ENCODE data around the gene MBOAT1.

The MBOAT1 gene

DNA sequence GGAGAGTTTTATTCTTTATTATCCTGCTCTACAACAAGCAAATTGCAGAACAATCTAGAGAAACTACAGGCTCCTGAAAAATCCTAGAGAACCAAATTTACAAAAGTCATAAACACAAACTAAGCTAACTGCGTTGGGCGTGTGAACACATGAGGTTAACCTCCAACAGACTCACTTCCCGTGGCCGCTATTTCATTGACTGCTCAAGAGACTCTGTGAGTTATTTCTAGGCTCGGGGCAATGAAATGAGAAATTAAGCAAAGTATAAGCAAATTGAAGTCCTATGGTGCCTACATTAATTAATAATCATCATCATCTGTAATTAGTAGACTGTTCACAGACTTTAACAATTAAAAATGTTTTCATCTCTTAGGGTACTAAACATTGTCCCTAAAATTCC, 100.0 kb downstream of the MBOAT1 start:
- no peaks in the 10 kb centered on the region for H3K4me1 Mint-ChIP-seq
- H3K9me3 Mint-ChIP-seq: no peaks in the 10 kb centered on the region
- H3K27me3 Mint-ChIP-seq: no peaks in the 10 kb centered on the region
- no peak for ATAC-seq (replicated peaks; ENCODE audit: extremely low read depth, poor library complexity, severe bottlenecking)
- no peak overlapping the region for H3K4me3 Mint-ChIP-seq
- H3K27ac Mint-ChIP-seq (ENCODE audit: low read depth): no peak overlapping the region
- no peak for DNase-seq (ENCODE audit: low spot score in 2 of 2)
- H3K36me3 Mint-ChIP-seq (ENCODE audit: insufficient read depth): peaks cover 28% of the 10 kb centered on the region

DNA sequence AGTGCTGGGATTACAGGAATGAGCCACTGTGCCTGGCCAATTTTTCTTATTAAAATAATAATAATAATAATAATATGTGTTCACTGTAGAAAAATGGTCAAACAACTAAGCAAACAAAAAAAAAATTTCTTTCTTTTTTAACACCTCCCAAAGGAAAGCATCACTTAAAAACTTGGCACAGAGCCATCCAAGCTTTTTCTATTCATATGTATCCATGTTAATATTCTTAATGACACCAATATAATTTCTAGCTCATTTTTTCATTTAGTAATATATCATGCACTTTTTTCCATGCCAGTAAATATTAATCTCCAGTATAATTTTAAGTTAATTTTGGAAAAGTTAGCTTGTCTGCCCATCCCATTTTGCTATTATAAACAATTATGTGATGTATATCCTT, 101.8 kb downstream of the MBOAT1 start:
- no peak overlapping the region for H3K27ac Mint-ChIP-seq (ENCODE audit: low read depth)
- no peaks in the 10 kb centered on the region for H3K27me3 Mint-ChIP-seq
- H3K36me3 Mint-ChIP-seq (ENCODE audit: insufficient read depth): peaks cover 24% of the 10 kb centered on the region
- no peak for ATAC-seq (replicated peaks; ENCODE audit: extremely low read depth, poor library complexity, severe bottlenecking)
- no peaks in the 10 kb centered on the region for H3K4me1 Mint-ChIP-seq
- no peaks in the 10 kb centered on the region for H3K9me3 Mint-ChIP-seq
- no peak for DNase-seq (ENCODE audit: low spot score in 2 of 2)
- no peak overlapping the region for H3K4me3 Mint-ChIP-seq

- H3K36me3 Mint-ChIP-seq (ENCODE audit: insufficient read depth): peaks cover 24% of the 10 kb centered on the region
- H3K4me1 Mint-ChIP-seq: no peaks in the 10 kb centered on the region
- H3K9me3 Mint-ChIP-seq: no peaks in the 10 kb centered on the region
- H3K27ac Mint-ChIP-seq (ENCODE audit: low read depth): no peak overlapping the region
- H3K27me3 Mint-ChIP-seq: no peaks in the 10 kb centered on the region
- no peak overlapping the region for H3K4me3 Mint-ChIP-seq
- no peak for ATAC-seq (replicated peaks; ENCODE audit: extremely low read depth, poor library complexity, severe bottlenecking)
- DNase-seq (ENCODE audit: low spot score in 2 of 2): no peak
Measured at GRCh38 chr6:20109526-20109925, 102.7 kb downstream of the MBOAT1 start.

GRCh38 chr6:20105838-20106237, 106.4 kb downstream of the MBOAT1 start:
- DNase-seq (ENCODE audit: low spot score in 2 of 2) (no peak), ATAC-seq (replicated peaks; ENCODE audit: extremely low read depth, poor library complexity, severe bottlenecking) (no peak)
- Mint-ChIP-seq H3K4me1 (no peaks in the 10 kb centered on the region), H3K27ac (ENCODE audit: low read depth) (no peak overlapping the region), H3K27me3 (no peaks in the 10 kb centered on the region), H3K9me3 (no peaks in the 10 kb centered on the region), H3K36me3 (ENCODE audit: insufficient read depth) (peaks cover 27% of the 10 kb centered on the region), H3K4me3 (no peak overlapping the region)

- H3K27ac Mint-ChIP-seq (ENCODE audit: low read depth): no peak overlapping the region
- peaks cover 27% of the 10 kb centered on the region for H3K36me3 Mint-ChIP-seq (ENCODE audit: insufficient read depth)
- ATAC-seq (replicated peaks; ENCODE audit: extremely low read depth, poor library complexity, severe bottlenecking) (no peak), DNase-seq (ENCODE audit: low spot score in 2 of 2) (no peak)
- H3K9me3 Mint-ChIP-seq: no peaks in the 10 kb centered on the region
- no peaks in the 10 kb centered on the region for H3K4me1 Mint-ChIP-seq
- no peaks in the 10 kb centered on the region for H3K27me3 Mint-ChIP-seq
- H3K4me3 Mint-ChIP-seq: no peak overlapping the region
Measured at GRCh38 chr6:20104696-20105095, 107.6 kb downstream of the MBOAT1 start.

DNA sequence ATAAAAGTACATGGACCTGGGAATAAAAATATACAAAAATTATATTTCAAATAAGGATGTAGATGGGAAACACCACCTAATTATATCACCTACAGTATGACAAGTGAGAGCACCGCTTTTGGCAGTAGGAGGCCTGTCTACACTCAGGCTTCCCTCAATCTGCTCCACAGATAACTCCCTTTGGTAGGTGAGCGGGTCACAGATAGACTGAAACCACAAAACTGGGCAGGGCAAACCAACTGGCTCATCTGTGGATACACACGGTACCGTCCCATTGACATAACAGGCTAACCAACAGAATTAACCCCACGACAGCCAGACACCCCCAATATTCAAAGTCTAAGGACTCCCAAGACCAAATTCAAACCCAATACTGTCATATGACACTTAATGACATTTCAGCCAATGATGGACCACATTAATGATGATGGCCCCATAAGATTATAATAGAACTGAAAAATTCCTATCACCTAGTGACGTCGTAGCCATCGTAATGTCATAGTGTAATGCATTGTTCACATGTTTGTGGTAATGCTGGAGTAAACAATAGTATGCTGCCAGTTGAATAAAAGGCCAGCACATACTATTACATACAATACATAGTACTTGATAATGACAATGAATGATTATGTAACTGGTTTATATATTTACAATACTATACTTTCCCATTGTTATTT, 109.7 kb downstream of the MBOAT1 start:
- ATAC-seq (replicated peaks; ENCODE audit: extremely low read depth, poor library complexity, severe bottlenecking) (no peak), DNase-seq (ENCODE audit: low spot score in 2 of 2) (no peak)
- Mint-ChIP-seq H3K27me3 (no peaks in the 10 kb centered on the region), H3K27ac (ENCODE audit: low read depth) (no peak overlapping the region), H3K9me3 (no peaks in the 10 kb centered on the region), H3K4me3 (no peak overlapping the region), H3K4me1 (no peaks in the 10 kb centered on the region), H3K36me3 (ENCODE audit: insufficient read depth) (peaks cover 15% of the 10 kb centered on the region)

- H3K27ac Mint-ChIP-seq (ENCODE audit: low read depth): no peak overlapping the region
- H3K4me3 Mint-ChIP-seq: no peak overlapping the region
- DNase-seq (ENCODE audit: low spot score in 2 of 2) (no peak), ATAC-seq (replicated peaks; ENCODE audit: extremely low read depth, poor library complexity, severe bottlenecking) (no peak)
- H3K4me1 Mint-ChIP-seq: no peaks in the 10 kb centered on the region
- no peaks in the 10 kb centered on the region for H3K27me3 Mint-ChIP-seq
- H3K36me3 Mint-ChIP-seq (ENCODE audit: insufficient read depth): peaks cover 11% of the 10 kb centered on the region
- no peaks in the 10 kb centered on the region for H3K9me3 Mint-ChIP-seq
Measured at GRCh38 chr6:20099156-20099555, 113.1 kb downstream of the MBOAT1 start.

- peaks cover 10% of the 10 kb centered on the region for H3K36me3 Mint-ChIP-seq (ENCODE audit: insufficient read depth)
- H3K27ac Mint-ChIP-seq (ENCODE audit: low read depth): no peak overlapping the region
- H3K9me3 Mint-ChIP-seq: no peaks in the 10 kb centered on the region
- H3K4me1 Mint-ChIP-seq: no peaks in the 10 kb centered on the region
- H3K27me3 Mint-ChIP-seq: no peaks in the 10 kb centered on the region
- DNase-seq (ENCODE audit: low spot score in 2 of 2): no peak
- no peak overlapping the region for H3K4me3 Mint-ChIP-seq
- no peak for ATAC-seq (replicated peaks; ENCODE audit: extremely low read depth, poor library complexity, severe bottlenecking)
Measured at GRCh38 chr6:20098267-20098876, 113.9 kb downstream of the MBOAT1 start.

DNA sequence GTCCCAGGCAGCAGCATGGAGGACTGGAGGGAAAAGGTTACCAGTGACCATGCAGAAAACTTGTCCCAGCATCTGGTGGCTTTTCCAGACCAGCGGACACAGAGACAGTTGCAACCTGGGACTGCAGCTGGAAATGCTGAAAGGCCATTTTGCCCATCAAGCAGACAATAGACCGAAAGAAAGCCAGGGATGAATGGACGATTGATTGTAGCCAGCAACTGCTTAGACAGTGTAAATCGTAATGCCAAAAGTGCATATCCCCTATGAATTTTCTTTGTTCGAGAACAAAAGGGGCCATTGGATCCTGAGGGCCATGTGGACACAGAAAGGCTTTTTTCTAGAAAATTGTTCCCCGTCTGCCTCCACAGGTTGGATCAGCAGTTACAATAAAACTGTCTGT, 115.7 kb downstream of the MBOAT1 start:
- ATAC-seq (replicated peaks; ENCODE audit: extremely low read depth, poor library complexity, severe bottlenecking): no peak
- Mint-ChIP-seq H3K4me3 (no peak overlapping the region), H3K36me3 (ENCODE audit: insufficient read depth) (peaks cover 4% of the 10 kb centered on the region), H3K4me1 (no peaks in the 10 kb centered on the region), H3K27ac (ENCODE audit: low read depth) (no peak overlapping the region), H3K27me3 (no peaks in the 10 kb centered on the region), H3K9me3 (no peaks in the 10 kb centered on the region)
- no peak for DNase-seq (ENCODE audit: low spot score in 2 of 2)

DNA sequence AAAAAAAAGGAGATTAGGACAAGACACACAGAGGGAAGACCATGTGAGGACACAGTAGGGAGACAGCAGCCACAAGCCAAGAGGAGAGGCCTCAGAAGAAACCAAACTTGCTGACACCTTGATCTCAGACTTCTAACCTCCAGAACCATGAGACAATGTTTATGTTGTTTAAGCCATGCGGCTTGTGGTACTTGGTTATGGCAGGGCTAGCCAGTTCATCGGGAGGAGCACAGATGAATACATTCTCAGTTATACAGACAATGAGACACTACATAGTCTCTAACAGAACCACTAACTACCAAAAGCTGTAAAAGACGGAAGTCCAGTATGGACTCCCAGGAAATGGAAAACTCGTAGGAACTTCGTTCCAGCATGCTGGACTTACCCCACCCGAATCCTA, 116.8 kb downstream of the MBOAT1 start:
- Mint-ChIP-seq H3K9me3 (no peaks in the 10 kb centered on the region), H3K4me3 (no peak overlapping the region), H3K27ac (ENCODE audit: low read depth) (no peak overlapping the region), H3K27me3 (no peaks in the 10 kb centered on the region), H3K36me3 (ENCODE audit: insufficient read depth) (peaks cover 3% of the 10 kb centered on the region), H3K4me1 (no peaks in the 10 kb centered on the region)
- no peak for ATAC-seq (replicated peaks; ENCODE audit: extremely low read depth, poor library complexity, severe bottlenecking)
- no peak for DNase-seq (ENCODE audit: low spot score in 2 of 2)

GRCh38 chr6:20092071-20092566, 120.2 kb downstream of the MBOAT1 start:
- Mint-ChIP-seq H3K27me3 (no peaks in the 10 kb centered on the region), H3K27ac (ENCODE audit: low read depth) (no peak overlapping the region)
- DNase-seq (ENCODE audit: low spot score in 2 of 2): no peak

GRCh38 chr6:20086992-20087391, 125.3 kb downstream of the MBOAT1 start:
- H3K36me3 Mint-ChIP-seq (ENCODE audit: insufficient read depth): no peaks in the 10 kb centered on the region
- no peak for DNase-seq (ENCODE audit: low spot score in 2 of 2)
- no peaks in the 10 kb centered on the region for H3K4me1 Mint-ChIP-seq
- H3K27me3 Mint-ChIP-seq: no peaks in the 10 kb centered on the region
- H3K27ac Mint-ChIP-seq (ENCODE audit: low read depth): no peak overlapping the region
- ATAC-seq (replicated peaks; ENCODE audit: extremely low read depth, poor library complexity, severe bottlenecking): no peak
- no peak overlapping the region for H3K4me3 Mint-ChIP-seq
- H3K9me3 Mint-ChIP-seq: no peaks in the 10 kb centered on the region

More at GRCh38 chr6:20092071-20092566, 120.2 kb downstream of the MBOAT1 start:
- no peak overlapping the region for H3K4me3 Mint-ChIP-seq
- H3K4me1 Mint-ChIP-seq: no peaks in the 10 kb centered on the region
- H3K36me3 Mint-ChIP-seq (ENCODE audit: insufficient read depth): no peaks in the 10 kb centered on the region
- ATAC-seq (replicated peaks; ENCODE audit: extremely low read depth, poor library complexity, severe bottlenecking): no peak
- H3K9me3 Mint-ChIP-seq: no peaks in the 10 kb centered on the region

DNA sequence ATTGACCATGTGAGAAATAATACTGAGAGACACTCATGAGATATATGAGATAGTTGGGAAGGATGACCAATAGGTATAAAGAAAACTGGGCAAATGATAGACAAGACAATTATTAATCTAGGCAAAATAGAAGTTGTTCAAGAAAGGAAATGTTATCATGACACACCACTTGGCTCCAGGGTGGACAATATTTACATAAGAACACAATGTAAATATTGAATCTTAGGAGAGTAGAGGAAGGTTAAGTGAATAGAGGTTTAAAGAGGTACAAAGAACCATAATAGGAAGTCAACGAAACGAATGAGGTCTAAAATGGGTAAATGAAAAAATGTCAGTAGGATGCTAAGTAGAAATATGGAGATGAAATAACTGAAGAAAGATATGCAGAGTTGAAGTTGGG, 126.5 kb downstream of the MBOAT1 start:
- no peak for ATAC-seq (replicated peaks; ENCODE audit: extremely low read depth, poor library complexity, severe bottlenecking)
- Mint-ChIP-seq H3K4me1 (no peaks in the 10 kb centered on the region), H3K27me3 (no peaks in the 10 kb centered on the region), H3K36me3 (ENCODE audit: insufficient read depth) (no peaks in the 10 kb centered on the region), H3K9me3 (no peaks in the 10 kb centered on the region), H3K27ac (ENCODE audit: low read depth) (no peak overlapping the region), H3K4me3 (no peak overlapping the region)
- no peak for DNase-seq (ENCODE audit: low spot score in 2 of 2)
